Activated CD8-positive, alpha-beta memory T cell treated with anti-CD3 and anti-CD28 coated beads, Interleukin-2, amount 50 U/mL, for 4 hours (primary cell): ENCODE measurements around the gene RPP25L.

Experiments used
- DNase-seq: peaks from one replicate; pipeline ENCODE4 v3.0.0-alpha.2; 2020

The RPP25L gene

DNA sequence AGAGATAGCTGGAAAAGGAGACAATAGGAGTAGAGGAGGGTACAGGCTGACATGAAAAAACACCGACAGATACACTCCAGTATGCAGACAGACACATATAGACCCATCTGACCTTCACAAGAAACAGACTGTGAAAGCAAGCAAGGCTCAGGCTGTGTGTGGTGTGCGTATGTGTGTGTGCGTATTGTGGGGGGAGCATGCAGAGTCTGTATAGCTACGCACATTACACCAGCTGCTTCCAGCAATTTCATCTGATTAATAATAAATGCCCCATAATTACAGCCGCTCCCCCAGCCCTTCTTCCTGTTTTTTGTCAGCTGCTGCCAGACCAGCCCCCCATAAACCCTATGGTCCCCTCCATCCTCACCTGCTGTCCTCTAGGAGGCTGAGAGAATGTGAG is 29.1 kb downstream of the RPP25L start:
- no peak for DNase-seq

DNA sequence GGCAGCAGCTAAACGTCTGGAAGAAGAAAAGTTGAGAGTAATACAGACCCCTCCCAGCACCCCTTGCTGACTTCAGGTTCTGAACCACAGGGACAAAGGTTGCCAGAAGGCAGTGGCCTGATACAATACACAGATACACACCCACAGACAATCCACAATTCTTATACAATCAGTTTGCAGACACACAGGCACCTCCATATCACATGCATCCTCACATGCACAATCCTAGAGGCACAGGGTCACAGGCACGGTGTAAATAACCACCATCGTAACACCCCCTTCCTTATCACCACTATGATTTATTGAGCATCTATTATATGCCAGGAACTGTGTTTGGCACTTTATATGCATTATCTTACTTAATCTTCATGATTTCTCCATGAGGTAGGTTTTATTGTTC is 30.6 kb downstream of the RPP25L start:
- no peak for DNase-seq

DNA sequence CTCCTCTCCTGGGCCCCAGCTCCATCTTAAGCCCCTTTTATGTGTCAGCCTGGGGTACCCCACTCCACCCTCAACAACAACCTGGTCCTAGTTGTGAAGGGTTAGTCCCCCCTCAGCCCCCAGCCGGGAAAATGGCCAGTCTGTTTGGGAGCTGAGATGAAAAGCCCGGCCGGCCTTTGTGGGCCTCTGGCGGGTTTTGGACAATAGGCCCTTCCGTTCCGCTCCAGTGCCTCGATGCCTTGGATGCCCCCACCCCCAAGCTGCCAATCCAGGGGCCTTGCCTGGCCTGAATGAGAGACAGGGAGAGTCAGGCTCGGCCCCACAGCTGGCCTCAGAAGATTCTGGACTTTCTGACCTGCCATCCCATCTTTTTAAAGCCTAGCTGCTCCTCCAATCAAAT is 31.5 kb downstream of the RPP25L start:
- DNase-seq: no peak

DNA sequence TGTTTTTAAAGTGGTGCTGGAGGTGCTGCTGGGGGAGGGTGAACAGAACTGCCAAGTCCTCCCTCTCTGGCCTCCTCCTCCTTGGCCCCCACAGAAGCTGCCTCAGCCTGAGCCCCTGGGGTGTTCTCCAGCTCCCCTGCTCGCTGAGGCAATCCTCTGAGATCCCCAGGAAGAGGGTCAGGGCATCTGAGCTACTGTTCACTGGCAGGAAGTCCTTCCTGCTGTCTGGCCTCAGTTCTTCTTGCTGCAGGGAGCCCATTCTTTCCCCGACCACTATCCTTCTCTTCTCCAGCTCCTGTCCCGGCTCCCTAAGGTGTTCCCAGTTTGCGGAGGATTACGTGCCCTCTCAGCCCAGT is 32.1 kb downstream of the RPP25L start:
- no peak for DNase-seq

DNA sequence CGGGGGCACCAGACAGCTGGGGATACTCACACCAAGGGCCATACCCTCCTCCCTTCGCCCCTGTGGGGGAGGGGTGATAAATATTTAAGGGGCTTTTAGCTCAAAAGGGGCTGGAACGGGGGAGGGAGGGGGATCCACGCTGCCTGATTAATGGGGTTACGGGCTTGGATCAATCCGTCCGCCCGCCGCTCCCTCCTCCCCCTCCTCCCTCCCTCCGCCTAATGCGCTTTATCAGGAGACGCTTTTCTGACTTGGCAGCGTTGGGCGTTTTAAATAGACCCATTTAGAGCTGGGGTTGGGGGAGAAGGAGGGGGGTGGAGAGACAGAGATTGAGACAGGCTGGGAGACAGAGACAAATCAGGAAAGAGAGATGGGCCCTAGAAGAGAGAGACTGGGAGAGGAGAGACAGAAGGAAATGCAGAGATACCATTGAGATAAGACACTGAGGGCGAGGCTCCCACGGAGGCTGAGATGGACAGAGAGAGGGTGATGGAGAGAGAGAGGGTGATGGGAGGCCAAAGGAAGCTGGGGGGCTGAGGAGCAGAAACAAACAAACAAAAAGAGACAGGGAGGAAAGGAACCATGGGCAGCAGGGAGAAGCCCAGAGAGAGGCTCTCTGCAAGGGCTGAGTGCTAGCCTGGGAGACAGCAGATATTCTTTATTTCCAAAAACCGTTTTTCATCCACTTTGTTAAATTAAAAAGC is 32.6 kb downstream of the RPP25L start:
- no peak for DNase-seq

DNA sequence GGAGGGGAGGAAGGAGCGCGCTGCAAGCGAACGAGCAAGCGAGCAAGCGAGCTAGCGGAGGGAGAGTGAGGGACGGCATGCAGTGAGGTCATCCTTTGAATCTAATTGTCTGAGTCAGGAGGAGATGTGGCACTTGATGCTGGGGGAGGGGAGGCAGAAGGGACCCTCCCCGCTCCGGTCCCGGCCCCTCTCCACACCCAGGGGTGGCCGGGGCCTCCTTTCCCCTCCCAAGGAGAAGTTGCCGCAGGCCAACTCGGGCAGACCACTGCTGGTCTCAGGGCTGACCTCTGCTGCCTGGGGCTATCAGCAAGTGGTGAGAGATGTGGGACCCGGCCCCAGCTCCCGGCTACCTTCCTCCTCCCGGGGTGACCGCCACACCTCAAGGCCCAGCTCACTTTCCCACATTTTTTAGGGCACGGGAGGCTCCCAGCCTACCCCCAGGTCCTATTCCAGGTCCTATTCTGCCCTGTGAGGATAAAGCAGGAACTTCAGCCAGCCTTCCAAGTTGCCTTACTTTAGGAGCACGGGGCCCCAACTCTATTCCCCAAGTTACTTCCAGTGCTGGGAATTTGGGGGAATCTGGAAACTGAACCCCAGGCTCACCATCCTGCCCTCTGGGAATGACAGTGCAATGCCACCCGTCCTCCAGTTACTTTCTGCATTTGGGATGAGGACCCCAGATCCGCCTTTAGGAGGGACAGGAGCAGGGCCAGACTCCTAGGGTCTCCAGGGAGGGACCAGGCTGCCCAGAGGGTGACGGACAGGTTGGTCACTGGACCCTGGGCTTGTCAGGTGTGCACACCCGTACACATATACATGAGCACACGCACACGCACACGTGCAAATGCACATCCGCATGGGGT is 33.4 kb downstream of the RPP25L start:
- no peak for DNase-seq

GRCh38 chr9:34577400-34578240 is 34.3 kb downstream of the RPP25L start:
- DNase-seq: no peak

- no peak for DNase-seq
Measured at GRCh38 chr9:34576597-34577399, 35.1 kb downstream of the RPP25L start.

GRCh38 chr9:34575862-34576596 is 35.9 kb downstream of the RPP25L start:
- no peak for DNase-seq

- no peak for DNase-seq
Measured at GRCh38 chr9:34575241-34575640, 36.7 kb downstream of the RPP25L start.

- DNase-seq: no peak
Measured at GRCh38 chr9:34574571-34574970, 37.3 kb downstream of the RPP25L start.

DNA sequence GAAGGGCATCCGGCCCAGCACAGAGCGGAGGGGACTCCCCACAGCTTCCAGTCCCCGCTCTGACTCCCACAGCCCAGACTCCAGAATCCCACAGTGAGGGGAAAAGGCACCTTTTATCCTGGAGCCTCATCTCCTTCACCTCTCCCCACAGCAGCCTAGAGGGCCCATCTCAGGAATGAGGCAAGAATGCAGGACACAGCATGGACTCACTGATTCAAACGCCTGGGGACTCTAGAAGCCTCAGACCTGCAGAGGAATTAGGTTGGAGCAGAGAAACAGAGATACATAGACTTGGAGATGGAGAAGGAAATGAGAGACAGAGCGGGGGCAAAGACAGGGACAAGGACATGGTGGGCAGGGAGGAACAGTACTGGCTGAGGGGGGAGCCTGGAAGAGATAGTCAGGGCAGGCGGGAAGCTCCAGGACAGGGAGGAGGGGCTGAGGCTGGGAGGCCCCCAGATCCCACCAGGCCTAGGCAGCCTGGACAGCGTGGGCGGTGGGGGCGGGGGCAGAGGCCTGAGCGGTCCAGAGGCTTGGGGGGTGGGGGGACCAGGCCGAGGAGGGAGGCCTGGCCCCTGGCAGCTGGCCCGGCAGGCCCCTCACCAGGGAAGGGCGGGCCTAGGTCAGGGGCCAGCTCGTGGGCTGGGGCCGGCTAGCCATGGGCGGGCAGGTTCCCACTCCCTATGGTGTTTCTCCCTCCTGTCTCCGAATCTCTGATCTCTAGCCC is 38.1 kb downstream of the RPP25L start:
- DNase-seq: no peak

DNA sequence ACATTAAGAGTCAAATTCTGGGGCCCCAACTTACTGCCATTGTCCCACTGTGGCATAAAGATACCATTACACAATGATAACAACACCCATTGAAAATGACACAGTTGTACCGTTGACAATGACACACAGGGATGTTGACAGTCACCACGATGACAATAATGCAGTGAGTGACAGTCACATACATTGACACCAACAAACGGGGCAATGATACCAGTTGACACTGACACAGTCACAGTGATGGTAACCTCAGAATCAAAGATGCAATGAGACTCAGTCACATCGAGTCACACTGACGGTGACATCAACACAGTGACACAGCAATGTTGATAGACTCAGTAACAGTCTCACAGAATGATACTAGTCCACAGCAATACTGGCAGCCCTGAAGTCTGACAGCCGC is 39.3 kb downstream of the RPP25L start:
- no peak for DNase-seq

DNA sequence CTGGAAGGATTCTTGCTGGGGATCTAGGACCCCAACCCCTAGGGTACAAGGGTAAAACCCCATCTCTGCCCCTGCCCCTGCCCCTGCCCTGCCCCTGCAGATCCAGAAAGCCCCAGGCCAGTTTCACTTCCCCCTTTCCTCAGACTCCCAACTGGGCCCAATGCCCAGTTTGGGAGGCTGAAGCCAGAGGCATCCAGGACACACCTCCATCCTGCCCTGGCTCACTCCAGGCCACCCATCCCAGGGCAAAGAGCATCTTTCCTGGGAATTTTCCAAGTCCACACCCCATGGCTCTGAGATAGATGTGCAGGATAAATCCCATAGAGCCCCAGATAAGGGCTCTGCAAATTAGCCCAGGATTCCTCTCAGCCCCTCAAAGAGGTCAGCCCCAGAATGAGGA is 39.8 kb downstream of the RPP25L start:
- DNase-seq: no peak

- DNase-seq: no peak
Measured at GRCh38 chr9:34571481-34571810, 40.5 kb downstream of the RPP25L start.

- DNase-seq: no peak
Measured at GRCh38 chr9:34570809-34571480, 41.0 kb downstream of the RPP25L start.

GRCh38 chr9:34570376-34570775 is 41.5 kb downstream of the RPP25L start:
- no peak for DNase-seq

DNA sequence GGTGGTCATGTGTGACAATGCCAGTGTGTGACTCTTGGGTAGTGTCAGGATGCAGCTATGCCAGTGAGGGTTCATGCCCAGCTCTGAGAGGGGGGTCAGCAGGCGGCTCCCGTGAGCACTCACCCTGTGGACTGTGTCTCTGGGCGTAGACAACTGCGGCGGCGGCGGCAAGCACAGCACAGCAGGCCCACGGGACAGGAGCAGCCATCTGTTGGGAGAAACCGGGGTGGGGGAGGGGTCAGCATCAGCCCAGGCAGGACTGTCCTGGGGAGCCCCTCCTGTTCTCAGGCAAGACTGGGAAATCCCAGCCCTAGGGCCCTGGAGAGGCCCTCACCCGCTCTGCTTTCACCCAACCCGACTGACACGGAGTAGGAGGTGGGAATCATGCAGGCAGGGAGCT is 43.1 kb downstream of the RPP25L start:
- no peak for DNase-seq

GRCh38 chr9:34568133-34568532 is 43.8 kb downstream of the RPP25L start:
- no peak for DNase-seq

GRCh38 chr9:34566972-34567371 is 44.9 kb downstream of the RPP25L start:
- no peak for DNase-seq

DNA sequence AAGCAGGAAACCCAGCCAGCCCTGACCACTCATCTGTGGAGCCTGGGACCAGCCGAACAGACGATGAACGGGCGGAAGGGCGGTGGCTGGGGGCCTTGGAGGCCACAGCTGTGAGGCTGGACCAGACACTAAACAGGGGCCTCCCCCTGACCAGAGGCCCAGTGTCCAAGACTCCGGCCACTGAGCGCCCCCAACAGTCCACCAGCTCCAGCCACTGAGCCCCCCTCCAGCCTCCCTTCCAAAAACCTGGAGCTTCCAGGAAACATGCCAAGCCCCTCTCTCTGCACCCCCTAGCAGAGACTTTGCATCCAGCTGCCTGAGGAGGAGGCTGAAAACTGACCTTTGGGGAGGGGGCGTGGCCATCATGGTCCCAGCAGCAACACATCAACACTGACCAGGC is 45.6 kb downstream of the RPP25L start:
- DNase-seq: no peak
